ENCODE results near the gene MAN1A2.
"Not testable (repeated sequence)": the region's sequence is repeated elsewhere in the genome, so short reads cannot be mapped to it uniquely, and the experiment has no call there.

Gene MAN1A2

GRCh38 chr1:117398957-117399356 lies 31.7 kb downstream of the MAN1A2 start:
- no peak for DNase-seq (ENCODE audit: low read depth)

GRCh38 chr1:117401761-117402160 lies 34.5 kb downstream of the MAN1A2 start:
- no peak for DNase-seq (ENCODE audit: low read depth)

- DNase-seq (ENCODE audit: low read depth) = no peak
Measured at GRCh38 chr1:117403597-117403996, 36.3 kb downstream of the MAN1A2 start.

- no peak for DNase-seq (ENCODE audit: low read depth)
Measured at GRCh38 chr1:117405042-117405441, 37.8 kb downstream of the MAN1A2 start.

GRCh38 chr1:117412472-117412871 lies 45.2 kb downstream of the MAN1A2 start:
- DNase-seq (ENCODE audit: low read depth) = no peak

GRCh38 chr1:117413412-117413811 lies 46.2 kb downstream of the MAN1A2 start:
- DNase-seq (ENCODE audit: low read depth) = no peak

- DNase-seq (ENCODE audit: low read depth) = no peak
Measured at GRCh38 chr1:117414943-117415342, 47.7 kb downstream of the MAN1A2 start.

GRCh38 chr1:117416004-117416403 lies 48.8 kb downstream of the MAN1A2 start:
- DNase-seq (ENCODE audit: low read depth) = no peak

GRCh38 chr1:117416546-117417125 lies 49.4 kb downstream of the MAN1A2 start:
- no peak for DNase-seq (ENCODE audit: low read depth)

- DNase-seq (ENCODE audit: low read depth) = no peak
Measured at GRCh38 chr1:117425050-117425734, 57.9 kb downstream of the MAN1A2 start.

GRCh38 chr1:117427297-117427696 lies 60.0 kb downstream of the MAN1A2 start:
- DNase-seq (ENCODE audit: low read depth) = no peak

GRCh38 chr1:117433943-117434342 lies 66.7 kb downstream of the MAN1A2 start:
- DNase-seq (ENCODE audit: low read depth) = no peak

GRCh38 chr1:117436513-117436912 lies 69.3 kb downstream of the MAN1A2 start:
- no peak for DNase-seq (ENCODE audit: low read depth)

GRCh38 chr1:117447661-117448060 lies 80.4 kb downstream of the MAN1A2 start:
- no peak for DNase-seq (ENCODE audit: low read depth)

- DNase-seq (ENCODE audit: low read depth) = no peak
Measured at GRCh38 chr1:117452216-117452615, 85.0 kb downstream of the MAN1A2 start.

- no peak for DNase-seq (ENCODE audit: low read depth)
Measured at GRCh38 chr1:117453958-117454357, 86.7 kb downstream of the MAN1A2 start.

GRCh38 chr1:117458410-117458809 lies 91.2 kb downstream of the MAN1A2 start:
- not testable (repeated sequence) for DNase-seq (ENCODE audit: low read depth)

- no peak for DNase-seq (ENCODE audit: low read depth)
Measured at GRCh38 chr1:117466761-117467160, 99.5 kb downstream of the MAN1A2 start.

GRCh38 chr1:117467336-117467735 lies 100.1 kb downstream of the MAN1A2 start:
- no peak for DNase-seq (ENCODE audit: low read depth)

- DNase-seq (ENCODE audit: low read depth) = no peak
Measured at GRCh38 chr1:117473063-117473462, 105.8 kb downstream of the MAN1A2 start.

GRCh38 chr1:117475495-117475894 lies 108.2 kb downstream of the MAN1A2 start:
- DNase-seq (ENCODE audit: low read depth) = not testable (repeated sequence)

- DNase-seq (ENCODE audit: low read depth) = no peak
Measured at GRCh38 chr1:117479086-117479485, 111.8 kb downstream of the MAN1A2 start.

- DNase-seq (ENCODE audit: low read depth) = no peak
Measured at GRCh38 chr1:117481410-117481809, 114.2 kb downstream of the MAN1A2 start.

GRCh38 chr1:117493906-117494305 lies 126.7 kb downstream of the MAN1A2 start:
- no peak for DNase-seq (ENCODE audit: low read depth)
